Limb (tissue), 2 donors: ENCODE measurements around the gene SH3BP5L.

Experiments used
- DNase-seq, 2 donors: peaks; one replicate each; pipeline ENCODE4 v3.0.0-alpha.2; 2016; ENCODE audit errors: extremely low spot score in 2 of 2

SH3BP5L gene

GRCh38 chr1:248851390-248851789 is 25.7 kb upstream of the SH3BP5L start:
- DNase-seq = no peak

GRCh38 chr1:248850536-248851251 is 25.0 kb upstream of the SH3BP5L start:
- DNase-seq = peak in 1 of 2 donors; percentile 19

DNA sequence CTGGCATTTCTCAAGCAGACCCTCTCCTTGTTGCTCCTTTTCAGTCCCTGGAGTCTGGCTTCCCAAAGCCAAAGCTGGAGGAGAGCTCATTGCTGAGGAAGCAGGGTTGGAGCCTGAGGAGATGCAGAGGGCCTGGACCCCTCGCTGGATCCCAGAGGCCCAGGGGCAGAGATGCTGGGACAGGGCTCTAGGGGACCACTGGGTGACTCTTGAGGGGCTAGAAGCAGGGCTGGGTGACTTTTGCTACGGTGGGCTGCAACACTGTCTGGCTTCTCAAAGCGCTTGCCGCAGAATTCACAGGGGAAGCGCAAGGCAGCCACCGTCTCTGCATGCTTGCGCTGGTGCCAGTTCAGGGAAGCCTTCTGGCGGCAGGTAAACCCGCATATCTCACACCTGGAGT is 24.4 kb upstream of the SH3BP5L start:
- DNase-seq = no peak

GRCh38 chr1:248849637-248850036 is 23.9 kb upstream of the SH3BP5L start:
- peak in 1 of 2 donors; percentile 7 for DNase-seq

GRCh38 chr1:248849152-248849551 is 23.4 kb upstream of the SH3BP5L start:
- peak in 1 of 2 donors; percentile 21 for DNase-seq

DNA sequence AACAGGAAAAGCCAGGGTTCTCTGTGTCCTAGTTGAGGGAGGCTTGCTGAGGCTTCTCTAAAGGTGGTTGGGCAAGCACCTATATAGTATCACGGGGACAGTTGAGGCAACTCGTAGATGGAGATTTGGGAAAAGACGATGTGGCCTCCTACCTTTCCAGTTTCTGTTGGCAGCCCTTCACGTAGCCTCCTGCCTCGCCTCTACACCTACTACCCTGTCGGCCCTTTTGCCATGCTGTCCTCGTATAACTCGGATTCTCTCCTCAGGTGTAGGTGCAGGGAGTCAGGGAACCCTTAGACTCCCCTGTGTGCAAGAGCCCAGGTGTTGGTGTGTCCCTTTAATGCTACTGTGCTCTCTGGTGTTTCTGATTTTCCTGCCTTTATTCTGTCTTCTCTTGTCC is 22.9 kb upstream of the SH3BP5L start:
- DNase-seq = no peak

GRCh38 chr1:248847956-248848561 is 22.3 kb upstream of the SH3BP5L start:
- peak in 1 of 2 donors; percentile 19 for DNase-seq

- no peak for DNase-seq
These were observed 21.7 kb upstream of the SH3BP5L start for GRCh38 chr1:248847181-248847955.

- DNase-seq = peak in 1 of 2 donors; percentile 7
These were observed 18.8 kb upstream of the SH3BP5L start for GRCh38 chr1:248844526-248844925.

GRCh38 chr1:248843687-248844086 is 18.0 kb upstream of the SH3BP5L start:
- no peak for DNase-seq

DNA sequence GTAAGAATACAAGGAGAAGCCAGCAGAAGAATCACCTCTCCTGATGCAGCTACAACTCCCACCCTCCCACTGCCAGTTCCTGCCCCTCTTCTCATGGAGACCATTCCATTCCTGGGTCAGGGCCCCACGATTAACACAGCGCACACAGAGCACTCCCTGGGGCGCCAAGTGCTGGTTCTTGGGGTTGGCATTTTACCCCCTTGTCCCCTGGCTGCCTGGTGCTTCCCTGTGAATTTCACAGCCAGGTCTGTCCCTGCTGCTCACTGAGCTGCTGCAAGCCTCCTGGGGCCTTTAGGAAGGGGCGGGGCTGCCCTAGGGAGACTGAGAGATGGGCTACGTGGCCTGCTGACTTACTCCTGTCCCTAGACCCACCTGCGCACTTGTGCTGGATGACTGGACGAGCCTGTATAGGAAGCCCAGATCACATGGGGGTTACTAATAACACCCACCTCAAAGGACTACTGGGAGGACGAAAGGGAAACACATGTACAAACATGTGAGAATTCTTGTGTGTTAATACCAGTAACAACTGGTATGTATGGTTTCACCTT is 17.1 kb upstream of the SH3BP5L start:
- DNase-seq = no peak

GRCh38 chr1:248841702-248842395 is 16.1 kb upstream of the SH3BP5L start:
- DNase-seq = peak in 1 of 2 donors; percentile 36

GRCh38 chr1:248840946-248841345 is 15.2 kb upstream of the SH3BP5L start:
- no peak for DNase-seq

GRCh38 chr1:248839168-248839555 is 13.4 kb upstream of the SH3BP5L start:
- DNase-seq = no peak

DNA sequence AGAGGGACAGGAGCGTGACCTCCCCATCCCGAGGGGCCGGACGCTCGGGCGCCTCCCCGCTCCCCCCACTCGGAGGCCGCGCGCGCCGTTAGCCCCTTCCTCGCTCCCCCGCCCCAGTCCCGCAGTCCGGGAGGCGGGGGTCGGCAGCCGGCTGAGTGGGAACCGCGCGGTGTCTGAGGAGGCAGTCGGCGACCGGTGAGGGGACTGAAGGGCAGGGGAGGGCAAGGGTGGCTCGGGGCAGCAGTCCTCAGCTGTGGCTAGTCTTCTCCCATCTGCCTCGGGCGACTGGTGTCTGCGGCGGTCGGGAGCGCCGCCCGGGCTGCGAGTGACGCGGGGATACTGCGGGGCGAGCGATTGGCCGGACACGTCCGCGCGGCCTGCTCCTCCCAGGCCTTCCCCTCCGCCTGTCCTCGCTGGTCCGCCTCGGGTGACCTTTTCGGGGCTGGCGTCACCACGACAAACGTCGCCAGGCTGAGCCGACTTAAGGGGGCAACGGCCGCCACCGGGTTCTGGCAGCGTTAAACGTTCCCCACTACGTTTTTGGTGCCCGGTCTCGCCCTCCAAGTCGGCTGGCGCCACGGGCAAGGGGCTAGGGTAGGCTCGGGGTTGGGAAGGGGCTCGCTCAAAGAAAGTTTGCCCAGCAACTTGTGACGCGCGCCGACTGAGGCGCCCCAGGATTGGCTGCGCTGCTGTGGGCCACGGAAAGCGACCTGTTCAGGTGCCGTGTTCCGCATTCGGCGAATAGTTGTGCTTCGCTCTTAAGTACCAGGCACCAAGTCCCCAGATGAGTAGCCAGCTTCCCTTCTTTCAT is 12.8 kb upstream of the SH3BP5L start:
- peak; percentile 91 to 93 for DNase-seq

GRCh38 chr1:248837781-248838356 is 12.2 kb upstream of the SH3BP5L start, which contains the start of gene ZNF672:
TSS of gene ZNF672 (plus strand) at chr1:248838224. CDS start at chr1:248847275, 9,051 bp downstream.
- peak; percentile 97 for DNase-seq

GRCh38 chr1:248837045-248837780 is 11.5 kb upstream of the SH3BP5L start:
- peak in 1 of 2 donors; percentile 8 for DNase-seq

DNA sequence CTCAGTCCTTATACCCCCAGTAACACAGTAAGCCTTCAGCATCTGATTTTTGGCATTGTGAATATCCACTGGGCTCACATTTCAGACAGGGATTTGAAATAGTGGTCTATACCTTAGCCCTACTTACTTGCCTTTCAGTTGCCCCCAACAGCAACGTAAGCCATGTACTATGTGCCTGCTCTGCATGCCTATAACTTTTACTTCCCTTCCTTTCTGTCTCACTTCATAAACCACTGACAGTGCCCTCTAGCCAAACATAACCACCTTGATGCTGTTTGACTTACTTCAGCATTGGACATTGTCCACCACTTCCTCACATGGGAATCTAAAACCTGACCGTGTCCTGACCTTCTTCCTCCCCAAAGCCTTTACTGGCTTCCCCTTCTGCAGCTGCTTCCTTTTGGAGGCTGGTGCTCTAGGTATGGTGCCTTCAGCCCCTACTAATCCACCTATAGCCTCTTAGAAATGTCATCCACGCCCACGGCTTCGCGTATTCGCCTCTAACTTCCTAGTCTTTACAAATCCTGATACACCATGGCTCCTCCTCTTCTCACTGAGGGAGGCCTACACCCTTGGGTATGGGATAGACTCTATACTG is 8.7 kb upstream of the SH3BP5L start:
- no peak for DNase-seq

GRCh38 chr1:248831842-248832241 is 6.1 kb upstream of the SH3BP5L start:
- DNase-seq = no peak
